HEK293 (cell line): ENCODE data around the gene VPS33A.
A peak's percentile ranks its signal among the peaks of the same experiment; 100 is the strongest.

Experiments
- INSM2 ChIP-seq: fragments of 450-650 bp; formaldehyde crosslinking; IDR thresholded peaks from 2 replicates; pipeline ENCODE4 v1.5.1; 2016; ENCODE audit warnings: missing biosample characterization, missing genetic modification characterization
- OSR2 ChIP-seq: fragments of 450-650 bp; formaldehyde crosslinking; IDR thresholded peaks from 2 replicates; pipeline ENCODE4 v1.5.1; 2016; ENCODE audit warnings: missing biosample characterization, missing genetic modification characterization
- REST ChIP-seq: fragments of 450-650 bp; formaldehyde crosslinking; IDR thresholded peaks from 2 replicates; pipeline ENCODE4 v1.5.1; 2016; ENCODE audit warnings: missing biosample characterization, missing genetic modification characterization
- SCRT1 ChIP-seq: fragments of 450-650 bp; formaldehyde crosslinking; IDR thresholded peaks from 2 replicates; pipeline ENCODE4 v1.5.1; 2016; ENCODE audit warnings: missing biosample characterization, missing genetic modification characterization, borderline replicate concordance
- SP2 ChIP-seq: fragments of 450-650 bp; formaldehyde crosslinking; IDR thresholded peaks from 2 replicates; pipeline ENCODE4 v1.5.1; 2016; ENCODE audit warnings: missing biosample characterization, missing genetic modification characterization
- YY1 ChIP-seq: fragments of 450-650 bp; formaldehyde crosslinking; IDR thresholded peaks from 2 replicates; pipeline ENCODE4 v1.5.1; 2018; ENCODE audit warnings: missing biosample characterization, missing genetic modification characterization
- ZBTB21 ChIP-seq: fragments of 450-650 bp; formaldehyde crosslinking; IDR thresholded peaks from 2 replicates; pipeline ENCODE4 v1.5.1; 2017; ENCODE audit warnings: missing biosample characterization, missing genetic modification characterization
- ZBTB26 ChIP-seq: fragments of 450-650 bp; formaldehyde crosslinking; optimal IDR thresholded peaks from 2 replicates; pipeline ENCODE3; 2016; ENCODE audit warnings: missing biosample characterization, mild to moderate bottlenecking, missing genetic modification characterization
- ZFP41 ChIP-seq: fragments of 450-650 bp; formaldehyde crosslinking; IDR thresholded peaks from 2 replicates; pipeline ENCODE4 v1.5.1; 2016; ENCODE audit warnings: missing biosample characterization, missing genetic modification characterization, borderline replicate concordance
- ZIC2 ChIP-seq: fragments of 450-650 bp; formaldehyde crosslinking; IDR thresholded peaks from 2 replicates; pipeline ENCODE4 v1.5.1; 2016; ENCODE audit warnings: missing biosample characterization, missing genetic modification characterization
- ZNF140 ChIP-seq: fragments of 450-650 bp; formaldehyde crosslinking; IDR thresholded peaks from 2 replicates; pipeline ENCODE4 v1.5.1; 2016; ENCODE audit warnings: missing biosample characterization, missing genetic modification characterization
- ZNF146 ChIP-seq: fragments of 450-650 bp; formaldehyde crosslinking; IDR thresholded peaks from 2 replicates; pipeline ENCODE4 v1.5.1; 2016; ENCODE audit warnings: missing biosample characterization, missing genetic modification characterization
- ZNF16 ChIP-seq: fragments of 450-650 bp; formaldehyde crosslinking; IDR thresholded peaks from 2 replicates; pipeline ENCODE4 v1.5.1; 2016; ENCODE audit warnings: low read depth, missing biosample characterization, missing genetic modification characterization
- ZNF175 ChIP-seq: fragments of 450-650 bp; formaldehyde crosslinking; IDR thresholded peaks from 2 replicates; pipeline ENCODE4 v1.5.1; 2016; ENCODE audit warnings: missing biosample characterization, missing genetic modification characterization
- ZNF2 ChIP-seq: fragments of 450-650 bp; formaldehyde crosslinking; IDR thresholded peaks from 2 replicates; pipeline ENCODE4 v1.5.1; 2016; ENCODE audit warnings: missing biosample characterization, missing genetic modification characterization
- ZNF223 ChIP-seq: fragments of 450-650 bp; formaldehyde crosslinking; IDR thresholded peaks from 2 replicates; pipeline ENCODE4 v1.5.1; 2016; ENCODE audit warnings: missing biosample characterization, missing genetic modification characterization
- ZNF280D ChIP-seq: fragments of 450-650 bp; formaldehyde crosslinking; IDR thresholded peaks from 2 replicates; pipeline ENCODE4 v1.5.1; 2016; ENCODE audit warnings: missing biosample characterization, missing genetic modification characterization
- ZNF311 ChIP-seq: fragments of 450-650 bp; formaldehyde crosslinking; IDR thresholded peaks from 2 replicates; pipeline ENCODE4 v1.5.1; 2017; ENCODE audit warnings: missing biosample characterization, missing genetic modification characterization, borderline replicate concordance
- ZNF37A ChIP-seq: fragments of 450-650 bp; IDR thresholded peaks from 2 replicates; pipeline ENCODE4 v1.5.1; 2018; ENCODE audit warnings: missing biosample characterization, missing genetic modification characterization
- ZNF391 ChIP-seq: fragments of 450-650 bp; formaldehyde crosslinking; IDR thresholded peaks from 2 replicates; pipeline ENCODE4 v1.5.1; 2016; ENCODE audit warnings: low read depth, missing biosample characterization, missing genetic modification characterization, borderline replicate concordance
- ZNF561 ChIP-seq: fragments of 450-650 bp; IDR thresholded peaks from 2 replicates; pipeline ENCODE4 v1.5.1; 2018; ENCODE audit warnings: missing biosample characterization, missing genetic modification characterization, borderline replicate concordance
- ZNF580 ChIP-seq: fragments of 450-650 bp; formaldehyde crosslinking; IDR thresholded peaks from 2 replicates; pipeline ENCODE4 v1.5.1; 2016; ENCODE audit warnings: missing biosample characterization, missing genetic modification characterization
- ZNF623 ChIP-seq: fragments of 450-650 bp; formaldehyde crosslinking; IDR thresholded peaks from 2 replicates; pipeline ENCODE4 v1.5.1; 2016; ENCODE audit warnings: missing biosample characterization, missing genetic modification characterization
- ZNF639 ChIP-seq: fragments of 450-650 bp; formaldehyde crosslinking; IDR thresholded peaks from 2 replicates; pipeline ENCODE4 v1.5.1; 2016; ENCODE audit warnings: missing biosample characterization, missing genetic modification characterization
- ZNF645 ChIP-seq: fragments of 450-650 bp; formaldehyde crosslinking; IDR thresholded peaks from 2 replicates; pipeline ENCODE4; 2016; ENCODE audit warnings: missing biosample characterization, missing genetic modification characterization

The VPS33A gene

GRCh38 chr12:122266230-122266901, at the start of gene VPS33A (continued):
- TF ChIP-seq ZFP41 (no peak), ZBTB21 (tag by site-specific recombination) (peak; percentile 84; the same call in 1 of the 2 replicates), INSM2 (tag by site-specific recombination) (peak; percentile 95), ZNF146 (peak; percentile 95), ZNF580 (peak; percentile 99), SP2 (tag by site-specific recombination) (peak; percentile 82), YY1 (tag by site-specific recombination) (peak; percentile 95), OSR2 (tag by site-specific recombination) (peak; percentile 66), ZIC2 (tag by site-specific recombination) (peak; percentile 56; the same call in 1 of the 2 replicates), ZNF280D (tag by site-specific recombination) (peak; percentile 65; the same call in 1 of the 2 replicates), ZNF223 (tag by site-specific recombination) (peak; percentile 57; the same call in 1 of the 2 replicates), ZNF645 (tag by site-specific recombination) (peak; percentile 56; the same call in 1 of the 2 replicates), ZNF37A (no peak), ZNF639 (tag by site-specific recombination) (peak; percentile 98), ZNF2 (tag by site-specific recombination) (peak; percentile 94), REST (peak; percentile 62; the same call in 1 of the 2 replicates), ZNF391 (peak; percentile 97), SCRT1 (tag by site-specific recombination) (peak; percentile 76; the same call in 1 of the 2 replicates), ZBTB26 (tag by site-specific recombination) (peak; percentile 74), ZNF175 (tag by site-specific recombination) (0 out of 2 replicates have a peak, but pooled peaks have one; percentile 95), ZNF16 (tag by site-specific recombination) (0 out of 2 replicates have a peak, but pooled peaks have one; percentile 4), ZNF311 (tag by site-specific recombination) (no peak), ZNF623 (tag by site-specific recombination) (peak; percentile 36), ZNF140 (tag by site-specific recombination) (peak; percentile 21; the same call in 1 of the 2 replicates), ZNF561 (tag by site-specific recombination) (peak; percentile 98)
- TF ChIP-seq, all 188 proteins: peak for 102
